HG03159 (cell line): ENCODE data around the gene MYO9B.
"Not testable (repeated sequence)": the region's sequence is repeated elsewhere in the genome, so short reads cannot be mapped to it uniquely, and the experiment has no call there.

ENCODE experiments used
- ATAC-seq: cut with Tn5 transposase; IDR thresholded peaks from one replicate; pipeline ENCODE4 v1.9.1; 2021; ENCODE audit warnings: mild to moderate bottlenecking, moderate library complexity; ENCODE audit not compliant: unreplicated experiment

The MYO9B gene

DNA sequence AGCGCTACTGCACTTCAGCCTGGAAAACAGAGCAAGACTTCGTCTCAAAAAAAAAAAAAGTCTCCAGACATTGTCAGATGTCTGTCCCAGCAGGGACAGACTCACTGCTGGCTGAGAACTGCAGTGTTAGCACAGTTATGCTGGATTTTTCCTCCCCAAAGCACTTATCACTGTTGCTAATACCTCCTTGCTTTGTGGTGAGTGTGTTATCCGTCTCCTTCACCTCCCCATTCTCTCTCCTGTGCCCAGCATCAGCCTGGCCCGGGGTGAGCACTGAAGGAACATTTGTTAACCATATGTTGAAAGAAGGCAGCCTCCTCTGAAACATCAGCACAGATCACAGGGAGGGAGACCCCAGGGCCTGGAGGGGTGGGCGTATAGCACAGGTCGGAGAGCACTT, 11.3 kb downstream of the MYO9B start:
- no peak for ATAC-seq

DNA sequence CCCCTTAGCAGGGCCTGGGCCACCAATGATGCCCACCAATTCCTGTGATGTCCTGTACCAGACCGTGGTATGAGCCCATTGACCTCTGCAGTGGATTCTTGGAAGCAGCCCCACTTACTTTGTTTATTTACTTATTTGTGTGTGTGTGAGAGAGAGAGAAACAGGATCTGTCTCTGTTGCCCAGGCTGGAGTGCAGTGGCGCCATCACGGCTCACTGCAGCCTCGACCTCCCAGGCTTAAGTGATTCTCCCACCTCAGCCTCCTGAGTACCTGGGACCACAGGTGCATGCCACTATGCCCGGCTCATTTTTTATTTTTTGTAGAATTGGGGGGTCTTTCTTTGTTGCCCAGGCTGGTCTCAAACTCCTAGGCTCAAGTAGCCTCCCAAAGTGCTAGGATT, 13.0 kb downstream of the MYO9B start:
- ATAC-seq, result no peak

DNA sequence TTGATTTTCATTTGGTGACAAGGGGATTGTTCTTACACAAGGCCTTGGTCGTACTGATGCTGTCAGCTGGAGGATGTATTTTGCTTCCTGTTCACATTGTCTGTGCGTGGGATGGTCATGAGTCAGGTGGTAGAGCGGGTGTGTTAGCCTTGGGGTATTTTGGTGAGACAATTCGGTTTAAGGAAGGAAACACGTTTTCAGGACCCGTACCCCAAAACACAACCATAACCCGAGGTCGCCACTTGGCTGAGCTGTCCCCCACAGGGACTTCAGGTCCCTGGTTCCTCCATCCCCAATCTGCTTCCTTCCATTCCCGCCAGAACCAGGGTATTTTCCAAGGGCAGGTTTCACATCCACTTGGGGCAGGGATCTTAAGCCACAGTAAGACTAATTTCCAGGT, 15.0 kb downstream of the MYO9B start:
- ATAC-seq, result no peak

DNA sequence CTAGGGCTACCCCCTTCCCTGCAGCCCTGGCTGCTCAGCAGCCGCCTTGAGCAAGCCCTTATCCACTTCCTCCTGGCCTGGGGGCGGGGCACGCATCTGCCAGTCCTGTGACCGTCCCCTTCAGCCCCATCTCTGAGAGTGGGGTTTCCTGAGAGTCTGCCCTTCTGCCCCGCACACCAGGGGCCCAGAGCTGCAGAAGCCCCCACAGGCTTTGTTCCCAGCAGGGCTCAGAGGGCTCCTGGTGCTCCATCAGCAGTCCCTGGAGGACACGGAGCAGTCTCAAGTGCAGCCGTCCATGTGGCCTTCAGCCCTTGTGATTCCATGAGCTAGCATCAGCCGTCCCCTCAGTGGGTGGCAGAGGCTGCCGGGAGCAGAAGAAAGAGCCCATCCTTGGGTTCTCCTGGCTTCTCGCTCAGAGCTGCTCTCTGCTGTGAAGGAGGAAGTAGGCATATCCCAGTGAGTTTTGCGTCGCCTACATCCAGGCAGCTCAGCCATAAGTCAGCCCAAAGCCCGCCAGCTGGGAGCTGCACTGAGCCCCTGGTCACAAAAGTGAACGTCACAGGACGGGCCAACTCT, 16.3 kb downstream of the MYO9B start:
- ATAC-seq, result no peak

DNA sequence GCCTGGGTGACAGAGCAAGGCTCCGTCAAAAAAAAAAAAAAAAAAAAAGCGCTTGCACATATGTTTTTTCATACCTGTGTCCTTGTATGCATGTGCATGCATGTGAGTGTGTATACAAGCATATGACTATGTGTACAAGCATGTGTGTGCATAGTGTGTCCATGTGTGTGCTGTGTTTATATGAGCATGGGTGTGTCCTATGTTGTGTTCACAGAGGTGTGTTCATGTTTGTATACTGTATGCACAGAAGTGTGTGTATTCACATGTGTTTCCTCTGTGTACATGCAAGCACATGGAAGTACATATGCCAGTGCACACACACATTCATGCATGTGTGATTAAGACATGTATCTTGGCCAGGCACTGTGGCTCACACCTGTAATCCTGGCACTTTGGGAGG, 17.1 kb downstream of the MYO9B start:
- no peak for ATAC-seq

DNA sequence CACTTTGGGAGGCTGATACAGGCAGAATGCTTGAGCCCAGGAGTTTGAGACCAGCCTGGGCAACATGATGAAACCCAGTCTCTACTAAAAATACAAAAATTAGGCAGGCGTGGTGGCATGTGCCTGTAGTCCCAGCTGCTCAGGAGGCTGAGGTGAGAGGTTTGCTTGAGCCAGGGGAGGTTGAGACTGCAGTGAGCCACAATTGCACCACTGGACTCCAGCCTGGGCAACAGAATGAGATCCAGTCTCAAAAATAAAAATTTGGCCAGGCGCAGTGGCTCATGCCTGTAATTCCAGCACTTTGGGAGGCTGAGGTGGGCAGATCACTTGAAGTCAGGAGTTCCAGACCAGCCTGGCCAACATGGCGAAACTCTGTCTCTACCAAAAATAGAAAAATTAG, 19.1 kb downstream of the MYO9B start:
- not testable (repeated sequence) for ATAC-seq

DNA sequence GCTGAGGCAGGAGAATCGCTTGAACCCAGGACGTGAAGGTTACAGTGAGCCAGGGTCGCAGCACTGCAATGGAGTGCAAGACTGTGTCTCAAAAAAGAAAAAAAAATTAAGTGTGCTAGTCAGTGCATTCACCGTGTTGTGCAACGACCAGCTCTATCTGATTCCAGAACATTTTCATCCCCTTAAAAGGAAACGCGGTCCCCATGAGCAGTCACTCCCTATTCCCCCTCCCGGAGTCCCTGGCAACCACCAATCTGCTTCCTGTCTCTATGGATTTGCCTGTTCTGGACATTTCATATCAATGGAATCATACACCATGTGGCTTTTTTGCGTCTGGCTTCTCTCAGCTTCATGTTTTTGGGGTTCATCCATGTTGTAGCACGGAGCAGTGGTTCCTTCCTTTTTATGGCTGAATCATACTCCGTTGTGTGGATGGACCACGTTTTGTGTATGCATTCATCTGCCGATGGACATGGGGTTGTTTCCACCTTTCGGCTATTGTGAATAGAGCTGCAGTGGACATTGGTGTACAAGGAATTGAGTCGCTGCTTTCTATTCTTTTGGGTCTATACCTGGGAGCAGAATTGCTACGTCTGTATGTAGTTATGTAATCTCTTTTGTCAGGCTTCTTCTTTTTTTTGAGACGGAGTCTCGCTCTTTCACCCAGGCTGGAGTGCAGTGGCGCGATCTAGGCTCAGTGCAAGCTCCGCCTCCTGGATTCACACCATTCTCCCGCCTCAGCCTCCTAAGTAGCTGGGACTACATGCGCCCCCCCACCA, 19.8 kb downstream of the MYO9B start:
- no peak for ATAC-seq

DNA sequence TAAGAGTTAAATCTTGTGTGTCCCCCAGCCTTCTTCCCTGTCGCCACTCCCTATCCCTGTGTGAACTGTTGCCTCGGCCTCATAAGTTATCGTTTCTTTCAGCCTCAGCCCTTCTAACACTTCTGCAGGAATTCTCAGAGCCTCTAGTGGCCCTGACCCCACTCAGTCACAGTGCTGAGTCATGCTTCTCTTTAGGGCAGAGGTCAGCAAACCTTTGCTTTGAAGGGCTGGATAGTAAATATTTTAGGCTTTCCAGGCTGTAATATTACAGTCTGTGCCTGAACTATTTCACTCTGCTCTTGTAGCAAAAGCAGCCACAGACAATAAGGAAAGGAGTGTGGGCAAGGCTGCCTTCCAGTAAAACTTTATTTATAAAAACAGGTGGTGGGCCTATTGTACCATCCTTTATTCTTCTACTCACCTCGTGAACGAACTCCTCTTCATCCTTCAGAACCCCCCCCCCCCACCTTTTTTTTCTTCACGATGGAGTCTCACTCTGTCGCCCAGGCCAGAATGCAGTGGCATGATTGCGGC, 22.1 kb downstream of the MYO9B start:
- no peak for ATAC-seq

DNA sequence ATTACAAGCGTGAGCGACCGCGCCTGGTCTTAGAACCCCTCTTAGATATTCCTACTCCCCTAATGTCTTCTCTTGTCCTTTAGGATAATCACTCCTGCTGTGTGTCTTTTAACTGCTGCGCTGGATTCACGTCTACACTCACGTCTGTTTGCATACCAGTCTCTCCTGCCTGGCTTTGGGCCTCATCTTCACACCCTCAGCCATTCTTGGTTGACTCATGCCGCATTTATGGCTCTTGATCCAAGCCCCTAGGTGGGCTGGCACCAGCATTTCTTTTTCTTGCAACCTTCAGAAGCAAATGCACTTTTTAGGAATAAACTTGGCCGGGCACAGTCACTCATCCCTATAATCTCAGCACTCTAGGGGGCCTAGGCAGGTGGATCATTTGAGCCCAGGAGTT, 22.7 kb downstream of the MYO9B start:
- ATAC-seq, result no peak

DNA sequence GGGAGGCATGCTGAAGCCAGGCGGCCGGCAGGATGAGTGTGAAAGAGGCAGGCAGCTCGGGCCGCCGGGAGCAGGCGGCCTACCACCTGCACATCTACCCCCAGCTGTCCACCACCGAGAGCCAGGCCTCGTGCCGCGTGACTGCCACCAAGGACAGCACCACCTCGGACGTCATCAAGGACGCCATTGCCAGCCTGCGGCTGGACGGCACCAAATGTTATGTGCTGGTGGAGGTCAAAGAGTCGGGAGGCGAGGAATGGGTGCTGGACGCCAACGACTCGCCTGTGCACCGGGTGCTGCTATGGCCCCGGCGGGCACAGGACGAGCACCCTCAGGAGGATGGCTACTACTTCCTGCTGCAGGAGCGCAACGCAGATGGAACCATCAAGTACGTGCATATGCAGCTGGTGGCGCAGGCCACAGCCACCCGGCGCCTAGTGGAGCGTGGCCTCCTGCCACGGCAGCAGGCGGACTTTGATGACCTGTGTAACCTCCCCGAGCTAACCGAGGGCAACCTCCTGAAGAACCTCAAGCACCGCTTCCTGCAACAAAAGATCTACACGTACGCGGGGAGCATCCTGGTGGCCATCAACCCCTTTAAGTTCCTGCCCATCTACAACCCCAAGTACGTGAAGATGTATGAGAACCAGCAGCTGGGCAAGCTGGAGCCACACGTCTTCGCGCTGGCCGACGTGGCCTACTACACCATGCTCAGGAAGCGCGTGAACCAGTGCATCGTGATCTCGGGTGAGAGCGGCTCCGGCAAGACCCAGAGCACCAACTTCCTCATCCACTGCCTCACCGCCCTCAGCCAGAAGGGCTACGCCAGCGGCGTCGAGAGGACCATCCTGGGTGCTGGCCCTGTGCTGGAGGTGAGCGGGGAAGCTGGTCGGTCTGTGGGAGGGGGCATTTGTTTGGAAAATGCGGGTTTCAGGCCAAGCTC, 26.4 kb downstream of the MYO9B start:
- no peak for ATAC-seq

DNA sequence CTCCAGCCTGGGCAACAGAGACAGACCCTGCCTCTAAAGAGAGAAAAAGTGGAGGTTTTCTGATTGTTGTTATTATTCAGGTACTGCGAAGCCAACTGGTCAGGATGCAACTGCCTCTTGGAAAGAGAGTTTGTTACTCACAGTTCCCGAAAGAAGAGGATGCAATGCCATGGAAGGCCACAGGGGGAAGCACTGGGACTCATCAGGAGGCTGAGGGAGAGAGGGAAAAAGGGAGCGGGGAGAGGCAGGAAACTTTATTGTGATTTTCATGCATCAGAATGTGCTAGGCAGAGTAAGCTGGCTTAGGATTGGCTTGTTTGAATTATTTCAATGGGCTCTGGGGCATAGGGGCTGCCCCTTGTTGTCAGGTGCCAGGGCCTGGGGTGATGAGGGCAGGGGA, 27.6 kb downstream of the MYO9B start:
- no peak for ATAC-seq

DNA sequence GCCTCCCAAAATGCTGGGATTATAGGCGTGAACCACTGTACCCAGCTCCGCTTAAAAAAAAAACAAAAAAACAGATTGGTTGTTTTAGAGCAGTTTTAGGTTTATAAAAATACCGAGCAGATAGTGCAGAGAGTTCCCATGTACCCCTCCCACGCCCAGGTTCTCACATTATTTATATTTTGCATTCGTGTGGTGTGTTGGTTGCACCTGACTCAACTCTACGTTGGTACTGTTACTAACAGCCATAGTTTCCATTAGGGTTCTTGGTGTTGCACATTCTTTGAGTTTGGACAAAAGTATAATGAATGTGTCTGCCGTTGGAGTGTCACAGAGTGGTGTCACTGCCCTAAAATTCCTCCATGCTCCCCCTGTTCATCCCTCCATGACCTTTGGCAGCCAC, 29.1 kb downstream of the MYO9B start:
- no peak for ATAC-seq

DNA sequence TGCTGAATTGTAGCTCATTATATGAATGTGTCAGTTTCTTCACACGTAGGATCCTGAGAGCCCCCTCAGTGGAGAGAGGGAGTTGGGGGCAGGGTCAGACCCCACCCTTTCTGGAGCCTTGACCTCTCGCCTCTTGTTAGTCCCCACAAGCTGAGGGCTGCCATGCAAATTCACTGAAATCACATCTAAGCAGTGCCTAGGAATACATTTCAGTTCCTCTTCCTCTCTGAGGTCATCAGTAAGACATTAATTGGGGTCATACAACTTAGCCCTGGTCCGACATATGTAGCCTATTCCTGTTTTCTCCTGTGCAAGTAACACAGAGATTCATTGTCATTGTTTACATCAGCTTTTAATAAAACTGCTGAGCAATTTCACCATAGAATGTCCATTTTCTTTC, 30.0 kb downstream of the MYO9B start:
- no peak for ATAC-seq

DNA sequence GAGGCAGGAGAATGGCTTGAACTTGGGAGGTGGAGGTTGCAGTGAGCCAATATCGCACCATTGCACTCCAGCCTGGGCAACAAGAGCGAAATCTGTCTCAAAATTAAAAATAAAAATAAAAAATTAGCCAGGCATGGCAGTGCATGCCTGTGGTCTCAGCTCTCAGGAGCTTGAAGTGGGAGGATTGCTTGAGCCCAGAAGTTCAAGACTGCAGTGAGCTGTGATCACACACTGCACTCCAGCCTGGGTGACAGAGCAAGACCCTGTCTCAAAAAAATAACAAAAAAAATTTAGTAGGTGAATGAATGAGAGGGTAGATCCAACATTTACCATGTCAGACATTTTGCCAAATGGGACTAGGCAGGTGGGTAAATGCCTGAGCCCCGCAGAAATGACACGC, 31.4 kb downstream of the MYO9B start:
- ATAC-seq, result not testable (repeated sequence)

DNA sequence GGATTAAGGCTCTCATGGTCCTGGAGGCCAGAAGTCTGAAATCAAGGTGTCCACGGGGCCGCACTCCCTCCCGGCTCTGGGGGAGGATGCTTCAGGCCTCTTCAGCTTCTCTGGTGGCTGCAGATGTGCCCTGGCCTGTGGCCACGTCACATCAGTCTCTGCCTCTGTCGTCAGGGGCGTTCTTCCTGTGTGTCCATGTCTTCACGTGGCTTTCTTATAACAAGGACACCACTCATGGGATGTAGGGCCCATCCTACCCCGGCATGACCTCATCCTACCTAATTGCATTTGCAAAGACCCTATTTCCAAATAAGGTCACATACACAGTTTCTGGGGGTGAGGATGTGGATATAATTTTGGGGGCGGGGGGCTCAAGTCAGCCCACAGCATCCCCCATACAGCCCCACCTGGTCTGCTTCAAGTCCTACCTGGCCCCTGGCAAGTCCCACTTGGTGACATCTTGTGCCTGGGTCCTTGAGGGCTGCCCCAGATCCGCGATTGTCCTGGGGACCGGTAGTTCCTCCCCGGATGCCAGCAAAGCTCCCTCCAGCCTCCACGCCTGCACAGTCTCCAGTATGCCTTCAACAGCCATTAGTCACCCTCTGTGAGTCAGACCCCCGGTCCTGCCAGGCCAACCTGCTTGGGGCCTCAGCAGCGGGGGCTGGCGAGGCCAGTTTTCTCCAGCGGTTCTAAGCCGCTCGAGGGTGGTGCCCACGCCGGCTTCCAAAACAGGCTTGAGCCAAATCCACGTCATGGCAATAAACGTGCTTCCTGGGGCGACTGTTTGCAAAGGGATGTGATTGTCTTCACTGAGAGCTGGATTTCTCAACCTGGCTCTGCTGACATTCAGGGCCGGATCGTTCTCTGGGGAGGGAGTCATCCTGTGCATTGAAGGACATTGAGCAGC, 32.2 kb downstream of the MYO9B start:
- no peak for ATAC-seq

DNA sequence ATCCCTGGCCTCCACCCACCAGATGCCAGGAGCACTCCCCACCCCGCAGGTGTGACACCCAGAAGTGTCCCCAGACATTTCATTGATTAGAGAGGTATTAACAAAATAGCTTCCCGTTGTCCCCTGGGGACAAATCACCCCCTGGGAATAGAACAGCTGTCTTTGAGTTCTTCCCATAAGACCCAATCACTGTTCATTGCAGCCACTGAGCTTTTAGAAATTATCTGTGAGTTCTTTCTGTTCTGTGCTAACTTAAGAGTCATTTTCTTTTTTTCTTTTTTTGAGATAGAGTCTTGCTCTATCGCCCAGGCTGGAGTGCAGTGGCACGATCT, 32.8 kb downstream of the MYO9B start:
- no peak for ATAC-seq

DNA sequence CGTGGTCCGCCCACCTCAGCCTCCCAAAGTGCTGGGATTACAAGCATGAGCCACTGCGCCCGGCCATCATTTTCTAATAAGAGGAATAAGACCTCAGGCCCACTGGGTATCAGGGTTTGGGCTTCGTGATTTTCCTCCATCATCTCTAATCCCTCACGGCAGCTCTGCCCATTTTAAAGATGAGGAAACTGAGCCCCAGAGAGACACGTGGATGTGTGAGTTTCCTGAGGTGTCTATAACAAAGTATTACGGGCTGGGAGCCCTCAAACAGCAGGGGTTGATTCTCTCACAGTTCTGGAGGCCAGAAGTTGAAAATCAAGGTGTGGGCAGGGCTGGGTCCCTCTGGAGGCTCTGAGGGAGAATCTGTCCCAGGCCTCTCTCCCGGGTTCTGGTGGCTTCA, 33.7 kb downstream of the MYO9B start:
- ATAC-seq, result no peak

DNA sequence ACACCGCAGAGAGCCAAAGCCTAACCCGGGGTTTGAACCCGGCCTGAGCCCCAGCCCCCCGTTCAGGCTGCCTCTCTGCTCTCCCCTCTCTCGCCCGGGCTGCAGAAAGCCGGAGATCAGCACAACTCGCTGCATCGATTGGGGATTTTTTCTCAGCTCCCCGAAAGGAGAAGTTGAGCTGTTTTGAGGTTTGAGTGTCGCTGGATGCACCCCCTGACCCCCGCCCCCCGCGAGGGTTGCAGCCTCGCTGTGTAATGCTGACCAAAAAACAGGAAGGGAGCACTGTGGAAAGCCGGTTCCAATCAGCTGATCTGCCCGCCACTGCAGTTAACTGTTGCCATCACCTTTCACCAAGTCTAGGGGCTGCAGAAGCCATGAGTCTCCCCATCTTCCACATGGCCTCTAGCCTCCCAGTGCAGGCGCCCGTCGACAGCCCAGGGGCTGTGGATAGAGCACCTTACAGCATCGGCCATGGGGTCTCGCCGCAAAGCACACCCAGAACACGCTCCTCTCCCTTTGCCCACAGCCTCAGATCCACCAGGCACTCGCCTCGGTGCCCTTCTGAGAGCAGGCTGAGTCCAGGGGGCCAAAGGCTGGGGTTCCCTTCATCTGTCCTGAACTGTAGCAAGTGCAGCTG, 34.5 kb downstream of the MYO9B start:
- ATAC-seq, result peak; percentile 38

DNA sequence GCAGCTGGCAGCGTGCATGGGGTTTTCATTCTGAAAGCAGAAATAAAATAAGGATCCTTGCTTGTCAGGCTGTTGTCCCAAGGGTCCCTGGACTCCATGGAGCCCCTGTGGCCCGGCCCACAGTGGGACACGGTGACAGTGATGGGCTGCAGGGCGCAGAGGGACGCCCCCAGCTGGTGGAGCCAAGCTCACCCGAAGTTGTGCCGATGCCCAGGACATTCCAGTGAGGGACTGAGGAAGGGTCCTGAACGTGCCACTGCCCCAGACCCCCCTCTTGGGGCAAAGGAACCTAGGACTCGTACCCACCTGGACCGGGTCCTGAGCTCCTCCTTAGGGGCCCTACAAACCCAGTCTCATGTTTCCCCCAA, 35.0 kb downstream of the MYO9B start:
- no peak for ATAC-seq

DNA sequence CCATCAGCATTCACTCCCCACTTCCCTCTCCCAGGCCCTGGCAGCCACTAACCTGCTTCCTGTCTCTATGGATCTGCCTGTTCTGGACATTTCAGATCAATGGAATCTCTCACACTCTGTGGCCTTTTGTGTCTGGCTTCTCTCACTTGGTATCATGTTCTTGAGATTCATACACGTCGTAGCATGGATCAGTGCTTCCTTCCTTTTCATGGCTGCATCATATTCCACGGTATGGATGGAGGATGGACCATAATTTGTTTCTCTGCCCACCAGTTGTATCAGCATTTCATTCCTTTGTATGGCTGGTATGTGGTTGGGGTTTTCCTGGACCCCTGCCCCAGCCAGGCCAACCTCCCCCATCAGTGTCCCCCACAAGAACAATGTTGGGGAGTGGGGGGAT, 36.2 kb downstream of the MYO9B start:
- ATAC-seq, result no peak
